Coronary artery (tissue), 2 donors: Measurements from ENCODE around the gene FNDC7.
A peak's percentile ranks its signal among the peaks of the same experiment; 100 is the strongest.

Experiments used
- DNase-seq: peaks from one replicate; pipeline ENCODE4 v3.0.0-alpha.2; 2017; ENCODE audit warnings: low spot score
- H3K27ac ChIP-seq, 2 donors: fragments of 200-600 bp; sonication (generic); one replicate each; pipeline ENCODE4 v1.5.1; 2016 to 2019
- H3K4me3 ChIP-seq: fragments of 200-600 bp; sonication (generic); 2 replicates; pipeline ENCODE4 v1.5.1; 2016; ENCODE audit warnings: mild to moderate bottlenecking, moderate library complexity
- TF ChIP-seq, protein P1 (sequence below): fragments of 200-600 bp; sonication (generic); IDR thresholded peaks from one replicate; pipeline ENCODE4 v1.5.1; 2019; ENCODE audit warnings: antibody characterized with exemption

FNDC7 gene

DNA sequence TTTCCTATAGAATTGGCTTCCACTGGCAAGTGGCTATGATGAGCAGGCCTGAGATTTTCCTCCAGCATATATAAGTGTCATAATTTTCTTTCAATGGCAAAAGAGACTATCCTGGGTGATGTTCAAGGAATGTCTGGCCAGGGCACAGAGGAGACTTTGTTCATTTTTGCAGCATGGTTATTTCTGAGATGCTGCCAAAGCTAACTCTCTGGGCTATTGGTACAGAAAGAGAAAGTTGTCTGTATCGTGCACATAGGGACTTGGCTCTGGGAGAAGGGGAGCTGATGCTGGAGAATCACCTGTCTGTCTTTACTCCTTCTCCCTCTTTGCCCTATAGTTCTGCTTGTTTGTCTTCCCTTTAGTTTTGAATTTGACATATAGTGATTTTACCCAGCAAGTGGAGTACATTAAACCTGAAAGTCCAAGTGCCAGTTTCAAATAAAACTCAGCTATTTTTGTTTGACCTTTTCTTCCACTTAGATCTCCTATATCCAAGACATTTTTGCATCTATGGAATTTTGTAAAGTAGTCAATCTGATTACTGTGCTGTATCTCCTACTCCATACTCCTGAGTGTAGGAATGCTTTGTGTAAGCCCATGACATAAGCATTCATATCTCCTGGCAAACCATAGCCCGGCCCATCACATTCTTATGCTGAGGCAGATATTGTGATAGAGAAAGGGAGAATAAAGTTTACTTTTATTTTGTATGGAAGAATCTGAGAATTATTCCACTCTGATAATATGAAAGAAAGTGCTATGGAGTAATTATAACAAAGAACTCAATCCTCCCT, 3.9 kb downstream of the FNDC7 start:
- peak overlapping the region in 1 of 2 donors; percentile 70 for H3K27ac ChIP-seq
- TF ChIP-seq, protein P1, sequence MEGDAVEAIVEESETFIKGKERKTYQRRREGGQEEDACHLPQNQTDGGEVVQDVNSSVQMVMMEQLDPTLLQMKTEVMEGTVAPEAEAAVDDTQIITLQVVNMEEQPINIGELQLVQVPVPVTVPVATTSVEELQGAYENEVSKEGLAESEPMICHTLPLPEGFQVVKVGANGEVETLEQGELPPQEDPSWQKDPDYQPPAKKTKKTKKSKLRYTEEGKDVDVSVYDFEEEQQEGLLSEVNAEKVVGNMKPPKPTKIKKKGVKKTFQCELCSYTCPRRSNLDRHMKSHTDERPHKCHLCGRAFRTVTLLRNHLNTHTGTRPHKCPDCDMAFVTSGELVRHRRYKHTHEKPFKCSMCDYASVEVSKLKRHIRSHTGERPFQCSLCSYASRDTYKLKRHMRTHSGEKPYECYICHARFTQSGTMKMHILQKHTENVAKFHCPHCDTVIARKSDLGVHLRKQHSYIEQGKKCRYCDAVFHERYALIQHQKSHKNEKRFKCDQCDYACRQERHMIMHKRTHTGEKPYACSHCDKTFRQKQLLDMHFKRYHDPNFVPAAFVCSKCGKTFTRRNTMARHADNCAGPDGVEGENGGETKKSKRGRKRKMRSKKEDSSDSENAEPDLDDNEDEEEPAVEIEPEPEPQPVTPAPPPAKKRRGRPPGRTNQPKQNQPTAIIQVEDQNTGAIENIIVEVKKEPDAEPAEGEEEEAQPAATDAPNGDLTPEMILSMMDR: no peak
- DNase-seq: no peak
- no peak overlapping the region for H3K4me3 ChIP-seq

DNA sequence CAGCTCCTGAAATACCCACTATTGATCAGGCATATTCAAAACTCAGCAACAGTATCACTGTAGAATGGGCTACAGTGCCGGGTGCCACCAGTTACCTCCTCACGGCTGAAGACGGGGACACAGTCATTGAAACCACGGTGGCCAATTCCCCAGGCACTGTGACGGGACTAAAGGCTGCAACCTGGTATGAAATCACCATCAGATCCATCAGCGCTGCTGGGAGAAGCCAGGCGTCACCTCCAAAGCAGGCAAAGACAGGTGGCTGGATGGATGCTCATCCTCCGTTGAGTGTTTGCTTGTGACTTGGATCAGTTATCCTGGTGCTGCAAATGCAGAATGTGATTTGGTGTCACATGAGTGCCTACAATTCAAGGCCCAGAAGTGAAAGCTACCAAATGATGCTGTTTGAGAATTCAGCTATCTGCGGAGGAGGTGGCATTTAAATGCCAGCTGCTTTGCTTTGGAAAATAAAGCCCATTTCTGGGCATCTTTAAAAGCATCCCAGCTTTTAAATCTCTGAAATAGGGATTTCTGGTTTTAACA, 5.1 kb downstream of the FNDC7 start:
- Histone ChIP-seq H3K4me3 (no peak overlapping the region), H3K27ac (no peak overlapping the region)
- TF ChIP-seq, protein P1: no peak
- no peak for DNase-seq

DNA sequence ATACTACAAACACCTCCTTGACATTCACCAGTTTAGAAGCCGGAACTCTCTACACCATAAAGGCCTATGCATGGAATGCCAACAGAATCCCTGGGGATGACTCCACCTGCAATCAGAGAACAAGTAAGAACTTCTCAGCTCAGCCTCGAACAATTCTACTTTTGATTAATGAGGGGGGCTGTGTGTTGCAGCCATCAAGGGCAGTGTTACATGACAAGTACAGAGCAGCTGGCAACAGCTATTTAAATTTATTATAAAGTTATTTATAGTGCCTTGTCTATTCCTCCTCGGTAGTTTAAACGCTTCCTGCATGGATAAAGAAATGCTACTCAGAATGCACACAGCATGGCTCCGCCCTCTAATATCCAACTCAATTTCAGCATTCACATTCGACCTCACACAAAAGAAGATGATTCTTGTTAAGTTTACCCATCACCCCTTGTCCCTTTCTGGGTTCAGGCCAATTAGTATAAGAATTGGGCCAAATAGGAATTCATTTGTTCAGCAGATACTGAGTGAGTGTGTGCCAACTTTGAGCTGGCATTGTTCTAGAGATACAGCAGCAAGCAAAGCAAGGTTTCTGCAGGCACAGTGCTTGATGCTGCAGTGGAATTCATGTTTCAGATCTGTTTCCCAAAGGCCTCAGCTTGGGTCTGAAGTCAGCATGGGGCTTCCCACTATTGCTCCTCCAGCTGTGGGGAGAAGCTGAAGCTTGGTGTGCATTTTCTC, 6.4 kb downstream of the FNDC7 start:
- TF ChIP-seq, protein P1: no peak
- Histone ChIP-seq H3K27ac (peak overlapping the region in 1 of 2 donors; percentile 82), H3K4me3 (no peak overlapping the region)
- DNase-seq: no peak

DNA sequence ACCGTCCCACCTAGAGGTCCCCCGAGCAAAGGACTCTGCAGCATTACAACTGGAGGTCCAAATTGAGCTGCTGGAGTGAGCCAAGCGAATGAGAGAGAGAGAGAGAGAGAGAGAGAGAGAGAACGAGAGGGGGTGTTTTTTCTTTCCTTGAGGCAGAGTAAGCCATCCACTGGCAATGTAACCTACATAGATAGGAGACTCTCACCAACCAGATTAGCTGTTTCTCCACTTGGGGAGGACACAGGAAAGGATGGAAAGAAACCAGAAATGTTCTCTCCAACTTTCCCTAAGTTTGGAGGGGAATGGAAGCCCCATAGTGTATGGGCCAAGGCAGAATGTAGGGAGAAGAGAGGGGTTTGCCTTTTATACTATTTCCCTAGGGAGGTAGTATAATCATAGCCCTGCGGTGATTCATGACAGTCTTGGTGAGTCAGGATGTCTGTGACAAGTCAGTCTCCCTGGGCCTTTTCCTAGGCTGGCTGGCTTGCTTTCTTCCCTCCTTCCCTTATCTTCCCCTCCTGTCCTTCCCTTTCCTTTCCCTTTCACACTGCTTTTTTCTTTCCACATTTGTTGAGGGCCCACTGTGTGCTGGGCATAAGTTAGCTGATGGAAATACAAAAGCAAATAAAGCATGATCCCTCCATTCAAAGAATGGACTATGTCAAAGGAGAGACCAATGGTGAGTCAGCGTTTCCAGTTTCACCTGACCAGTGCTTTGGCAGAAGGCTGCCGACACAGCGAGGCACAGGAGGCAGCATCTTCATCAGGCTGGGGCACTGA, 7.1 kb downstream of the FNDC7 start:
- Histone ChIP-seq H3K27ac (peak overlapping the region; percentile 54 to 82), H3K4me3 (no peak overlapping the region)
- TF ChIP-seq, protein P1: no peak
- DNase-seq: no peak

DNA sequence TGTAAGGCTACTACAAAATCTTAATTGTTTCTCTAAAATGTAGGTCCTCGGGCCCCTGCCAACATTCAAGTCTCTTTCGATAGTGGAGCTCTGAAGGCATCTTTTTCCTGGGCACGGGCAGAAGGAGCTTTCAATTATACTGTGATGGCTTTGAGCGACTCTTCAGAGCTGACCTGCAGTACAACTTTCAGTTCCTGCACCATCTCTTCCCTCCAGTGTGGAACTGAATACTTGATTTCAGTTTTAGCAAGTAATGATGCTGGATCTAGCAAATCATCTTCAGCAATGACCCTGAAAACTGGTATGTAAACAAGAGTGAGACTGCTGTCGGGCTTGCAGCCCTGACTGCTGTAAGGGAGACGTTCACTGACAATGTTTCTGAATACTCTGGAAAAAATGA, 9.6 kb downstream of the FNDC7 start:
- no peak for DNase-seq
- Histone ChIP-seq H3K4me3 (peak overlapping the region; percentile 23), H3K27ac (peak overlapping the region; percentile 33 to 34)
- TF ChIP-seq, protein P1: no peak

DNA sequence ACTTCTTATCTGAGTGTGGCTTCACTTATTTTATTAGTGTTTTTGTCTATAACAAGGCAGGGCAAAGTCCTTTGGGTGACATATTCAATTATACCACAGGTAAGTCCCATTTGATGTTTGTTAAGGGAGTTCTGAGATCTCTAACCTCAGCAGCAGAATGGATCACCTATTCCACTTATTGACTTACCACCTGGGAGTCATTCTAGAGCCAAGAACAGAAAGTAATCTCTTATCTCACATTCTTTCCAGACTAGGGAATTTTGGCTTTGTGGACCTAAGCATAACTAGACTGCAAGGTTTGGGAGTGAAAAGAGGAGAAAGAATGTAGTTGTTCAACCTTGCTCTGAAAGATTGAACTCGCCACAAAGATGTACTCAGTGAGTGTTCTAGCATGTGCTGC, 13.2 kb downstream of the FNDC7 start:
- Histone ChIP-seq H3K4me3 (no peak overlapping the region), H3K27ac (no peak overlapping the region)
- DNase-seq: no peak
- TF ChIP-seq, protein P1: no peak
